ENCODE measurements around the gene NUDT13. TPM values are rescaled to one million over a fixed set of nuclear protein-coding genes. Genes with fewer than 3 reads are reported as not detected.
A peak's percentile ranks its signal among the peaks of the same experiment; 100 is the strongest.

The NUDT13 gene
- total and polyA plus RNA-seq, 12 donors = 1.4 to 11.0 (median 4.0) TPM

DNA sequence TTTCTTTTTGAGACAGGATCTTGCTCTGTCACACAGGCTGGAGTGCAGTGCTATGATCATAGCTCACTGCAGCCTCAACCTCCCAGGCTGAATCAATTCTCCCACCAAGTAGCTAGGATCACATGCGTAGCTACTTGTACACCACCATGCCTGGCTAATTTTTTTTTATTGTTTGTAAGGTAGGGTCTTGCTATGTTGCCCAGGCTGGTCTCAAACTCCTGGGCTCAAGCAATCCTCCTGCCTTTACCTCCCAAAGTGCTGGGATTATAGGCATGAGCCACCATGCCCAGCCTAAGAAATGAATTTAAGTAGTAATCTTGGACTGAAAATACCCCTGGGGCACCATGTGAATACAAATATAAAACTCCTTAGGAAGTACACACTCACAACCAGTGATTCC, 5.8 kb downstream of the NUDT13 start:
- peaks cover 6 to 40% (median 15%) of the 10 kb centered on the region in 9 donors for H3K4me1 ChIP-seq
- H3K4me3 ChIP-seq = no peak overlapping the region
- no peak for TF ChIP-seq CTCF (IDR thresholded peaks at IDR 0.05)
- DNase-seq = no peak
- no peaks in the 10 kb centered on the region for H3K27me3 ChIP-seq
- peak overlapping the region in 2 of 10 donors; percentile 27 to 86 for H3K27ac ChIP-seq
- H3K36me3 ChIP-seq = peaks cover 0 to 46% (median 4%) of the 10 kb centered on the region in 9 donors
- H3K9me3 ChIP-seq = no peaks in the 10 kb centered on the region
- WGBS, 2 donors = 94 to 100% methylated on average over 1 of the region's 1 CpG
- intact Hi-C loops (cut with DNase I) = no loop called here
- ATAC-seq = no peak

- peaks cover 0 to 67% (median 4%) of the 10 kb centered on the region in 9 donors for H3K36me3 ChIP-seq
- H3K27ac ChIP-seq = peak overlapping the region; percentile 69 to 87 (median 80)
- ATAC-seq (peak; percentile 42 to 95 (median 75)), DNase-seq (no peak)
- no peak for TF ChIP-seq CTCF (IDR thresholded peaks at IDR 0.05)
- H3K4me3 ChIP-seq = peak overlapping the region in 1 of 10 donors; percentile 8
- no peaks in the 10 kb centered on the region for H3K9me3 ChIP-seq
- no peaks in the 10 kb centered on the region for H3K27me3 ChIP-seq
- peaks cover 6 to 28% (median 11%) of the 10 kb centered on the region in 9 donors for H3K4me1 ChIP-seq
- 38 to 42% methylated on average over 5 of the region's 5 CpGs for whole genome bisulfite sequencing, 2 donors
- intact Hi-C loops (cut with DNase I) = no loop called here
These were observed 7.9 kb downstream of the NUDT13 start for GRCh38 chr10:73117976-73118743.

GRCh38 chr10:73119457-73119856, 9.2 kb downstream of the NUDT13 start:
- 95 to 98% methylated on average over 1 of the region's 1 CpG for WGBS, 2 donors
- no peak for TF ChIP-seq CTCF (IDR thresholded peaks at IDR 0.05)
- Histone ChIP-seq H3K36me3 (peaks cover 0 to 75% (median 4%) of the 10 kb centered on the region in 9 donors), H3K27ac (peak overlapping the region in 4 of 10 donors; percentile 13 to 86 (median 78)), H3K4me3 (no peak overlapping the region), H3K9me3 (no peaks in the 10 kb centered on the region), H3K27me3 (no peaks in the 10 kb centered on the region), H3K4me1 (peaks cover 4 to 19% (median 11%) of the 10 kb centered on the region in 9 donors)
- DNase-seq (no peak), ATAC-seq (no peak)
- intact Hi-C loops (cut with DNase I) = no loop called here

DNA sequence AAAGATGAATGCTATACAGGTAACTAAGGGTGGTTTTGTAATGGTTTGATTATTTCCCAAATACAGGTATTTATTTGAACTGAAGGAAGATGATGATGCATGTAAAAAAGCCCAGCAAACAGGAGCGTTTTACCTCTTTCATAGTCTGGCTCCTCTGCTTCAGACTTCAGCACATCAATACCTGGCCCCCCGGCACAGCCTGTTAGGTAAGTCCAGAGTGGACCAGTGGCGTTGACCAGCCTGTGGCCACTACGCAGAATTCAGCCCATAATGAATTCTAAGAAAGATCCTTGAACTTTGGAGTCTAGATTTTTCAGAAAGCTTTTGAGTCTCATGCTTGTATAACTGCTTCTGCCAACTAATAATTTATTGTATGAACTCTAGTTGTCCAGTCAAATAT, 9.7 kb downstream of the NUDT13 start:
- no peak for ATAC-seq
- WGBS, 2 donors = 95 to 96% methylated on average over 4 of the region's 4 CpGs
- intact Hi-C loops (cut with DNase I) = no loop called here
- H3K4me1 ChIP-seq = peaks cover 4 to 19% (median 11%) of the 10 kb centered on the region in 9 donors
- DNase-seq = no peak
- no peak overlapping the region for H3K4me3 ChIP-seq
- no peaks in the 10 kb centered on the region for H3K9me3 ChIP-seq
- peaks cover 0 to 75% (median 4%) of the 10 kb centered on the region in 9 donors for H3K36me3 ChIP-seq
- H3K27me3 ChIP-seq = no peaks in the 10 kb centered on the region
- TF ChIP-seq CTCF (IDR thresholded peaks at IDR 0.05) = no peak
- H3K27ac ChIP-seq = peak overlapping the region in 2 of 10 donors; percentile 71 to 86
